OCI-LY1 (cell line): ENCODE results near the gene STRN4.

ENCODE experiments used
- H2AFZ ChIP-seq: fragments of 200-600 bp; sonication (generic), shearing (Covaris generic); 2 replicates; pipeline ENCODE4 v1.6.0; 2014; ENCODE audit warnings: antibody characterized with exemption, mild to moderate bottlenecking, low read length
- H3F3A ChIP-seq: fragments of 200-600 bp; sonication (generic), shearing (Covaris generic); 2 replicates; pipeline ENCODE4 v1.6.0; 2014; ENCODE audit warnings: mild to moderate bottlenecking, antibody characterized with exemption, low read length, moderate library complexity; ENCODE audit not compliant: insufficient read depth
- H3K27ac ChIP-seq: fragments of 200-600 bp; sonication (generic); 2 replicates; pipeline ENCODE4 v1.5.1; 2014; ENCODE audit warnings: low read length, mixed run types, mild to moderate bottlenecking, low read depth; ENCODE audit not compliant: poor library complexity, severe bottlenecking
- H3K27me3 ChIP-seq: fragments of 200-600 bp; sonication (generic); 2 replicates; pipeline ENCODE4 v1.6.0; 2014; ENCODE audit warnings: antibody characterized with exemption, mild to moderate bottlenecking, low read length, moderate library complexity; ENCODE audit not compliant: insufficient read depth
- H3K36me3 ChIP-seq: fragments of 200-600 bp; sonication (generic); 2 replicates; pipeline ENCODE4 v1.6.1; 2014; ENCODE audit warnings: mild to moderate bottlenecking, antibody characterized with exemption, low read length, moderate library complexity, mixed read lengths; ENCODE audit not compliant: insufficient read depth
- H3K4me1 ChIP-seq: fragments of 200-600 bp; sonication (generic); 2 replicates; pipeline ENCODE4 v1.5.1; 2014; ENCODE audit warnings: mild to moderate bottlenecking, low read length, moderate library complexity; ENCODE audit not compliant: insufficient read depth, severe bottlenecking
- H3K4me2 ChIP-seq: fragments of 200-600 bp; sonication (generic), shearing (Covaris generic); 2 replicates; pipeline ENCODE4 v1.6.1; 2014; ENCODE audit warnings: low read length
- H3K4me3 ChIP-seq: fragments of 200-600 bp; sonication (generic); 2 replicates; pipeline ENCODE4 v1.5.1; 2014; ENCODE audit warnings: low read length, low read depth, mild to moderate bottlenecking, mixed read lengths; ENCODE audit not compliant: poor library complexity, severe bottlenecking
- H3K79me2 ChIP-seq: fragments of 200-600 bp; shearing (Covaris generic); 2 replicates; pipeline ENCODE4 v1.6.1; 2016; ENCODE audit warnings: mixed run types, low read length, mixed read lengths; ENCODE audit not compliant: insufficient read depth
- H3K9ac ChIP-seq: fragments of 200-600 bp; sonication (generic), shearing (Covaris generic); 2 replicates; pipeline ENCODE4 v1.6.1; 2014; ENCODE audit warnings: mild to moderate bottlenecking, low read length, mixed read lengths
- H3K9me2 ChIP-seq: fragments of 200-600 bp; sonication (generic), shearing (Covaris generic); 2 replicates; pipeline ENCODE4 v1.6.1; 2014; ENCODE audit warnings: low read depth, mild to moderate bottlenecking, low read length, mixed read lengths
- H3K9me3 ChIP-seq: fragments of 200-600 bp; shearing (Covaris generic); 2 replicates; pipeline ENCODE4 v1.6.1; 2014; ENCODE audit warnings: low read length, mixed read lengths
- H4K20me1 ChIP-seq: fragments of 200-600 bp; sonication (generic), shearing (Covaris generic); 2 replicates; pipeline ENCODE4 v1.6.0; 2016; ENCODE audit warnings: mild to moderate bottlenecking, low read length; ENCODE audit not compliant: insufficient read depth
- EZH2 ChIP-seq: fragments of 200-600 bp; sonication (generic), shearing (Covaris generic); IDR thresholded peaks from 2 replicates; pipeline ENCODE4 v1.8.0; 2017; ENCODE audit warnings: borderline replicate concordance, mixed run types, mild to moderate bottlenecking, antibody characterized with exemption, low read length, moderate library complexity, mixed read lengths
- TF ChIP-seq, protein P1 (sequence below): fragments of 200-600 bp; sonication (generic), shearing (Covaris generic); IDR thresholded peaks from 2 replicates; pipeline ENCODE4 v1.5.1; 2017; ENCODE audit warnings: mild to moderate bottlenecking, antibody characterized with exemption, low read length, moderate library complexity, mixed read lengths

STRN4 gene

GRCh38 chr19:46722004-46722380 lies 24.3 kb downstream of the STRN4 start:
- Histone ChIP-seq H2AFZ (no peak overlapping the region), H3K9ac (no peak overlapping the region), H3K4me1 (peaks cover 61% of the 10 kb centered on the region), H3K27me3 (no peaks in the 10 kb centered on the region), H3K79me2 (no peaks in the 10 kb centered on the region), H3K27ac (peak overlapping the region; percentile 51), H3K9me2 (no peaks in the 10 kb centered on the region), H4K20me1 (no peaks in the 10 kb centered on the region), H3K36me3 (peaks cover 68% of the 10 kb centered on the region; the same call in 1 of the 2 replicates), H3K4me3 (no peak overlapping the region), H3F3A (0 out of 2 replicates have a peak, but pooled peaks cover 5% of the 10 kb centered on the region), H3K4me2 (no peak overlapping the region), H3K9me3 (no peaks in the 10 kb centered on the region)
- no peak for TF ChIP-seq EZH2
- TF ChIP-seq, protein P1, sequence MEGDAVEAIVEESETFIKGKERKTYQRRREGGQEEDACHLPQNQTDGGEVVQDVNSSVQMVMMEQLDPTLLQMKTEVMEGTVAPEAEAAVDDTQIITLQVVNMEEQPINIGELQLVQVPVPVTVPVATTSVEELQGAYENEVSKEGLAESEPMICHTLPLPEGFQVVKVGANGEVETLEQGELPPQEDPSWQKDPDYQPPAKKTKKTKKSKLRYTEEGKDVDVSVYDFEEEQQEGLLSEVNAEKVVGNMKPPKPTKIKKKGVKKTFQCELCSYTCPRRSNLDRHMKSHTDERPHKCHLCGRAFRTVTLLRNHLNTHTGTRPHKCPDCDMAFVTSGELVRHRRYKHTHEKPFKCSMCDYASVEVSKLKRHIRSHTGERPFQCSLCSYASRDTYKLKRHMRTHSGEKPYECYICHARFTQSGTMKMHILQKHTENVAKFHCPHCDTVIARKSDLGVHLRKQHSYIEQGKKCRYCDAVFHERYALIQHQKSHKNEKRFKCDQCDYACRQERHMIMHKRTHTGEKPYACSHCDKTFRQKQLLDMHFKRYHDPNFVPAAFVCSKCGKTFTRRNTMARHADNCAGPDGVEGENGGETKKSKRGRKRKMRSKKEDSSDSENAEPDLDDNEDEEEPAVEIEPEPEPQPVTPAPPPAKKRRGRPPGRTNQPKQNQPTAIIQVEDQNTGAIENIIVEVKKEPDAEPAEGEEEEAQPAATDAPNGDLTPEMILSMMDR: no peak

- Histone ChIP-seq H3K4me2 (no peak overlapping the region), H2AFZ (no peak overlapping the region), H3K27me3 (no peaks in the 10 kb centered on the region), H4K20me1 (no peaks in the 10 kb centered on the region), H3K4me1 (peaks cover 61% of the 10 kb centered on the region), H3K9me3 (no peaks in the 10 kb centered on the region), H3K4me3 (no peak overlapping the region), H3F3A (0 out of 2 replicates have a peak, but pooled peaks cover 5% of the 10 kb centered on the region), H3K36me3 (peaks cover 62% of the 10 kb centered on the region; the same call in 1 of the 2 replicates), H3K9me2 (no peaks in the 10 kb centered on the region), H3K79me2 (no peaks in the 10 kb centered on the region), H3K27ac (peak overlapping the region; percentile 51), H3K9ac (no peak overlapping the region)
- TF ChIP-seq, protein P1: no peak
- no peak for TF ChIP-seq EZH2
Measured at GRCh38 chr19:46721269-46722003, 24.8 kb downstream of the STRN4 start.

- Histone ChIP-seq H3K9me2 (no peaks in the 10 kb centered on the region), H3K36me3 (peaks cover 55% of the 10 kb centered on the region; the same call in 1 of the 2 replicates), H3K27ac (peak overlapping the region; percentile 82), H4K20me1 (no peaks in the 10 kb centered on the region), H3K4me2 (no peak overlapping the region; the same call in 1 of the 2 replicates), H3K9me3 (no peaks in the 10 kb centered on the region), H3F3A (0 out of 2 replicates have a peak, but pooled peaks cover 5% of the 10 kb centered on the region), H3K79me2 (no peaks in the 10 kb centered on the region), H3K4me3 (no peak overlapping the region), H3K9ac (no peak overlapping the region), H3K27me3 (no peaks in the 10 kb centered on the region), H3K4me1 (peaks cover 64% of the 10 kb centered on the region), H2AFZ (no peak overlapping the region)
- TF ChIP-seq EZH2: no peak
- TF ChIP-seq, protein P1: no peak
Measured at GRCh38 chr19:46720503-46721239, 25.6 kb downstream of the STRN4 start.
